ENCODE results near the gene TMCO4.

TMCO4 gene

GRCh38 chr1:19695772-19696171 lies 103.9 kb downstream of the TMCO4 start:
- DNase-seq, result no peak
- TF ChIP-seq POLR2A (IDR thresholded peaks at IDR 0.05; ENCODE audit: low read length), result no peak
- no peak for TF ChIP-seq GATA1 (IDR thresholded peaks at IDR 0.05; ENCODE audit: low read depth, low read length)

- no peak for DNase-seq
- TF ChIP-seq POLR2A (IDR thresholded peaks at IDR 0.05; ENCODE audit: low read length) (no peak), GATA1 (IDR thresholded peaks at IDR 0.05; ENCODE audit: low read depth, low read length) (no peak)
These were observed 105.4 kb downstream of the TMCO4 start for GRCh38 chr1:19694298-19694697.

GRCh38 chr1:19690342-19690741 lies 109.4 kb downstream of the TMCO4 start:
- no peak for DNase-seq
- no peak for TF ChIP-seq GATA1 (IDR thresholded peaks at IDR 0.05; ENCODE audit: low read depth, low read length)
- TF ChIP-seq POLR2A (IDR thresholded peaks at IDR 0.05; ENCODE audit: low read length), result no peak

GRCh38 chr1:19689856-19690255 lies 109.9 kb downstream of the TMCO4 start:
- DNase-seq, result no peak
- TF ChIP-seq GATA1 (IDR thresholded peaks at IDR 0.05; ENCODE audit: low read depth, low read length) (no peak), POLR2A (IDR thresholded peaks at IDR 0.05; ENCODE audit: low read length) (no peak)

GRCh38 chr1:19689085-19689757 lies 110.5 kb downstream of the TMCO4 start:
- no peak for DNase-seq
- no peak for TF ChIP-seq GATA1 (IDR thresholded peaks at IDR 0.05; ENCODE audit: low read depth, low read length)
- no peak for TF ChIP-seq POLR2A (IDR thresholded peaks at IDR 0.05; ENCODE audit: low read length)

- TF ChIP-seq POLR2A (IDR thresholded peaks at IDR 0.05; ENCODE audit: low read length), result no peak
- TF ChIP-seq GATA1 (IDR thresholded peaks at IDR 0.05; ENCODE audit: low read depth, low read length), result no peak
- no peak for DNase-seq
These were observed 111.5 kb downstream of the TMCO4 start for GRCh38 chr1:19688041-19688842.

GRCh38 chr1:19687414-19687813 lies 112.3 kb downstream of the TMCO4 start:
- no peak for DNase-seq
- TF ChIP-seq POLR2A (IDR thresholded peaks at IDR 0.05; ENCODE audit: low read length), result no peak

GRCh38 chr1:19685994-19686393 lies 113.7 kb downstream of the TMCO4 start:
- no peak for TF ChIP-seq POLR2A (IDR thresholded peaks at IDR 0.05; ENCODE audit: low read length)
- no peak for TF ChIP-seq GATA1 (IDR thresholded peaks at IDR 0.05; ENCODE audit: low read depth, low read length)
- DNase-seq, result no peak

- TF ChIP-seq GATA1 (IDR thresholded peaks at IDR 0.05; ENCODE audit: low read depth, low read length), result no peak
- TF ChIP-seq POLR2A (IDR thresholded peaks at IDR 0.05; ENCODE audit: low read length), result no peak
- DNase-seq, result no peak
These were observed 115.0 kb downstream of the TMCO4 start for GRCh38 chr1:19684677-19685076.

GRCh38 chr1:19683351-19683750 lies 116.4 kb downstream of the TMCO4 start:
- no peak for TF ChIP-seq POLR2A (IDR thresholded peaks at IDR 0.05; ENCODE audit: low read length)
- TF ChIP-seq GATA1 (IDR thresholded peaks at IDR 0.05; ENCODE audit: low read depth, low read length), result no peak

GRCh38 chr1:19682901-19683300 lies 116.8 kb downstream of the TMCO4 start:
- TF ChIP-seq POLR2A (IDR thresholded peaks at IDR 0.05; ENCODE audit: low read length) (no peak), GATA1 (IDR thresholded peaks at IDR 0.05; ENCODE audit: low read depth, low read length) (no peak)
- DNase-seq, result no peak

More at GRCh38 chr1:19683351-19683750, 116.4 kb downstream of the TMCO4 start:
- DNase-seq, result no peak

- no peak for TF ChIP-seq GATA1 (IDR thresholded peaks at IDR 0.05; ENCODE audit: low read depth, low read length)
- TF ChIP-seq POLR2A (IDR thresholded peaks at IDR 0.05; ENCODE audit: low read length), result no peak
- no peak for DNase-seq
These were observed 117.5 kb downstream of the TMCO4 start for GRCh38 chr1:19682257-19682656.

GRCh38 chr1:19680644-19681043 lies 119.1 kb downstream of the TMCO4 start:
- TF ChIP-seq GATA1 (IDR thresholded peaks at IDR 0.05; ENCODE audit: low read depth, low read length) (no peak), POLR2A (IDR thresholded peaks at IDR 0.05; ENCODE audit: low read length) (no peak)
- no peak for DNase-seq

- no peak for DNase-seq
These were observed 120.0 kb downstream of the TMCO4 start for GRCh38 chr1:19679691-19680090.

More at GRCh38 chr1:19679691-19680090, 120.0 kb downstream of the TMCO4 start:
- no peak for TF ChIP-seq POLR2A (IDR thresholded peaks at IDR 0.05; ENCODE audit: low read length)
- TF ChIP-seq GATA1 (IDR thresholded peaks at IDR 0.05; ENCODE audit: low read depth, low read length), result no peak

All from erythroblast (primary cell).